Measurements from ENCODE around the gene TNK2. TPM values are rescaled to one million over a fixed set of nuclear protein-coding genes. Genes with fewer than 3 reads are reported as not detected.

Gene TNK2
- total RNA-seq, 1 donor from 2014 or later: 40.5 TPM

DNA sequence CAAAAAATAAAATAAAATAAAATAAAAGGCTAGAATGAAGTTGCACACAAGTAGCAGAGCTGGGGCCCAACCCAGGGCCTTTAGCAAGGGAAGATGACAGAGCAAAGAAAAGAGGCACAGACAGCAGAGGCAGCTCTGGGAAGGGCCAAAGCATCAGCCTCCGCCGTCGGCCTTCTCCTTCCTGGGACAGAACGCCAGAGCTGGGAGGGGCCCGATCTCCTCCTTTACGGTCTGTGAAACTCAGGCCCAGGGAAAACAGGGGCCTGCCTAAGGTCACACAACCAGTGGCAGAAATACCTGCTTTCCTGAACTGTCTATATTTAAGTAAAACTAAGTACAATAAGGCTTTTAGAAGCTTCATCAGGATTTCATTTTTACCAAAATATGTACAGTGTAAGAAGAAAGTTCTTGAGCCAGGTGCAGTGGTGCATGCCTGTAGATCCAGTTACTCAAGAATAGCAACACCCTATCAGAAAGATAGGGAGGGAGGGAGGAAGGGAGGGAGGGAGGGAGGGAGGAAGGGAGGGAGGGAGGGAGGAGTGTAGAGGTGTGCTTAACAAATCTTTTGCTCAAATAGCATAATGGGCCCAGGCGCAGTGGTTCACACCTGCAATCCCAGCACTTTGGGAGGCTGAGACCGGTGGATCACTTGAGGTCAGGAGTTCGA is 53.6 kb downstream of the TNK2 start:
- DNase-seq (ENCODE audit: low spot score): no peak

DNA sequence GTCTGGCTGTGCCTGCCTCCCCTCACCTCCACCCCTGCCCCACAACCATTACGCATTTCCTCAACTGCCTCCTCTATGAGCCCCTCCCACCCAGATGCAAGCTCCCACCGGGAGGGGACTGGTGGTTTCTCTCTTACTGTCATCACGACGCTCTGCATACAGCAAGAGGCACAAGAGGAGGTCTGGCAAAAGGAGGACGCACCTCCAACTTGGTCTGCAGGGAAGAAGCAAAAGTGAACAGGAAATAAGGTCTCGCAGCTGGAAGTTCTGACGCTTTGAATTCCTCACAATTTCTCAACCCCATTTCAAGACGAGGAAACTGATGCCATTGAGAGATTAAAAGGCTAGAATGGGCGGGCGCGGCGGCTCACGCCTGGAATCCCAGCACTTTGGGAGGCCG is 54.4 kb downstream of the TNK2 start:
- DNase-seq (ENCODE audit: low spot score): no peak

GRCh38 chr3:195853036-195853435 is 55.3 kb downstream of the TNK2 start:
- no peak for DNase-seq (ENCODE audit: low spot score)

DNA sequence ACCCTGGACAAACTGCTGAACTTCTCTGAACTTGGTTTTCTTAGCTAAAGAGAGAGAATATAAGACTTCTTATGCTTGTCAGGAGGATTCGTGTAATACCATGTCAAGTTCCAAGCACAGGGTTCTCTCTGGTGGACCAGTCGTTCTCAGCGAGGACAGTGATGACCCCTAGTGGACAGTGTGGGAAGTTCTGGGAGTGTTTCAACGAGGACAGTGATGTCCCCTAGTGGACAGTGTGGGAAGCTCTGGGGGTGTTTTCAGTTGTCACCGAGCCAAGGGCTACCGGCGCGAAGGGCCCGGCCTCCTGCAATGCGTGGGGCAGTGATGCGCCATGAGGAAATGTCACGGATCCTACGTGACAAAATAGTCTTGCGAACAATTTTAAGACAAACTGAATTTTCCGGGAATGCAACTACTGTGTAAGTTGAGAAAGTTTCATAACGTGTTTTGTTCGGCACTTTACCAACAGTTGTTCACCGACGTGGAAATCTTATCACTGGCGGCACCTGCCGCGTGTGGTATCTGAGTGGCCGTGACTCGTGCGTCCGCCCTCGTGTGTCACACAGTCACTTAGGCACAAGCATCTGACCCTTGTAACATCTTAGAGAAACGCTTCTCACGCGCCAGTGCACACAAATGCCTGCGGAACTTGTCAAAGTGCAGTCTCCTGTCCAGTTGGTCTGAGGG is 57.4 kb downstream of the TNK2 start:
- DNase-seq (ENCODE audit: low spot score): no peak

DNA sequence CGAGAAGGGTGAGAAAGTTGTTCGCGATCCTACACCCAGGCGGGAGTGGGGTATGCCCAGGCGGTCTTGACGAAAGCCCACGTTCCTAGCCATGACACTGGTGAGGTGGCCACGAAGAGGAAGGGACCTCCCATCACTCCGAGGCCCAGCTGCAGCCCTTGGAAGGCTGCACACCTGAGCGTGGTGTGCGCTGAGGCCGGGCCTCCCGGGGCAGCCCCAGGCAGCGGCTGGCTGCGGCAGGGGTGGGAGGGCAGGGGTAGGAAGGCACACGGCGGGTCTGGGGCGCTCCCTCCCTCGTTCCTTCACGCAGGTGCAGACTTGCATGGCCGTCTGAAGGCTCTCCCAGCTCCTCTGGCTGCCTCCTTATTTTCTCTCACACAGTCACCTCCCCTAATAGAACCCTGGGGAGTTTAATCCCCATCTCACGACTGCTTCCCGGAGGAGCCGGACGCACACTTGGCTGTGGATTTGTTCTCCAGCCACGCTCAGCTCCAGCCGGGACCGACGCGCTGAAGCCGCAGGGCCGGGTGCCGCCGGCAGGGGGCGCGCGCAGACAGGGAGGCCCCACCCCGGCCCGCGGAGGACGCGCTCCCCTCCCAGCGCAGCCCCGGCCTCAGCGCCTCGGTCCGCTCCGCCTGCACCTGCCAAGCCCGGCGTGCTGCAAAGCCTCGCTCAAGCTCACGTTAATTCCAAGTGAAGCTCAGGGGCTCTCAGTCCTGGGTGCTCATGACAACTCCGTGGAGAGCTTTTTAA is 58.9 kb downstream of the TNK2 start:
- DNase-seq (ENCODE audit: low spot score): no peak

DNA sequence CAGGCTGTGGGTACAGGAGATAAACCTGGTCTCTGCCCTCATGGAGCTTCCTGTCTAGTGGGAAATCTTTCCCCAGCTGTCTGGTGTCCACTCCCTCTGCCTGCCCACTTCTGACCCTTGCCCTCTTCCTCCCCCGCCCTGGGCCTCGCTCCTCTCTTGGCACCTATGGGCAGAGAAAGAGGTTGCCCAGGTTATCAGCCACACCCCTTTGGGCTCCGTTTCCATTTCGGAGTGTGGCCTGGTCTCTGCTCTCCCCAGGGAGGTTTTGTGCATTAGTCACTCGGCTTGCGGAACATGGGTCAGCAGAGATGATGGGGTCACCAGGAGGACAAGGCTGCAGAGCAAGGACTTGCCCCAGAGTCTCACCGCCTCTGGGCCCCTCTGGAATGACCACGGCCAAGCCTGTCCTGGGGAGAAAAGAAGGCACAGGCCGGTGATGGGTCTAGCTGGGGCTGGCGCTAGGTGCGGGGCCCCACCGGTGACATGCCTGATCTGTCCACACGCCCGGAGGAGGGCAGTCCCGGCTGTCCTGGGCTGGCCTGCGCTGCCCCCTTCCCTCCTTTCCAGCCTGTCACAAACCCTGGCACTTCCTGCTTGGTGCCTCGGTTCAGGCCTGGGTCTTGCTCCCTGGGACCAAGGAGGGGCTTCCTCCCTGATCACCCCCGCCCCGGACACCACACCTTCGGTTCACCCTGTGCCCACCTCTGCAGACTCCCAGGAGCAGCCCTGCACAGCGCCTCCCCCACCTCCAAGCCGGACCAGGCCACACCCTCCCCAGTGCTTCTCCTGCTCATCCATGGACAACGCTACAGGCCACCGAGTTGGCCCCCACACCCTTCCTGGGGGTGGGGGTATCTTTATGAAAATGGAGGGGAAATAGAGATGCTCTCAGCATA is 61.0 kb downstream of the TNK2 start:
- no peak for DNase-seq (ENCODE audit: low spot score)

GRCh38 chr3:195845483-195845882 is 62.9 kb downstream of the TNK2 start:
- no peak for DNase-seq (ENCODE audit: low spot score)

DNA sequence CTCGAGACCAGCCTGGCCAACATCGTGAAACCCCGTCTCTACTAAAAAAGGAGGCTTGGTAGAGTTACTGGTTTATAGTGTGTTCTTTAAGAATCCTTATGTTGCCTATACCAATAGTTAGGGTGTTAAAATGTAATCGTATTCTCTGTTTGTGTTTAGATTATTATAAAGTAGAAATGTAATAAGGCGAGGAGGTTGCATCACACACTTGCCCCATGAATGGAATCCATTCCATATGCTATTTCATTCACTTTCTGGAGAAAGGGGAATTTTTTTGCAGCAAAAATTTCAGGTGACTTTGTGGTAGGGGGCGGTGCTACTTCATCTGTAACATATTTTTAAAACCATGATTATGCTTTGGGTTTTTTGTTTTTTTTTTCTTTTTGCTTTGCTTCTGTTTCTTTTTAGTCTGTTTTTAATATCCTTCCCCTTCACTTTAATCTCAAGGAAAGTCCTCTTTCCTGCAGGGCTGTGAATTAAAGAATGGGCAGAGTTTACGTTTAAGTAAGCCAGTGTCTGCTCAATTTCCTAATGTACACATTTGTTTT is 63.6 kb downstream of the TNK2 start:
- no peak for DNase-seq (ENCODE audit: low spot score)

GRCh38 chr3:195839260-195840010 is 68.9 kb downstream of the TNK2 start:
- DNase-seq (ENCODE audit: low spot score): no peak

DNA sequence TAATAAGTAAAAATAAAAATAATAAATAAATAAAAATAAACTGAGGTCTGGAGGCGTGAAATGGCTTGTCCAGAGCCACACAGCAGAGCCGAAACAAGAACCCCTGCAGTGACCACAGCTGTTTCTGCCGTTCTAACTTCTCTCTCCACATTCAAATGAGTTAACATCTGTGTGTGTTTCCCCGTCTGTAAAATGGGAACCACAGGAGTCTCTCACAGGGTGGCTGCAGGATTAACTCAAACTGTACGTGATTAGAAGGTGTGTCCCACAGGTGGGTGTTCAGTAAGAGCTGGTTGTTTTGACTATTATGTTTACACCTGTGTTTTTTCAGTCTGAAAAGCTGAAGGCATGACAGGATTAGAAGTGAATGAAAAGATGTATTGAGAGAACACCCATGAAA is 69.6 kb downstream of the TNK2 start:
- DNase-seq (ENCODE audit: low spot score): no peak

DNA sequence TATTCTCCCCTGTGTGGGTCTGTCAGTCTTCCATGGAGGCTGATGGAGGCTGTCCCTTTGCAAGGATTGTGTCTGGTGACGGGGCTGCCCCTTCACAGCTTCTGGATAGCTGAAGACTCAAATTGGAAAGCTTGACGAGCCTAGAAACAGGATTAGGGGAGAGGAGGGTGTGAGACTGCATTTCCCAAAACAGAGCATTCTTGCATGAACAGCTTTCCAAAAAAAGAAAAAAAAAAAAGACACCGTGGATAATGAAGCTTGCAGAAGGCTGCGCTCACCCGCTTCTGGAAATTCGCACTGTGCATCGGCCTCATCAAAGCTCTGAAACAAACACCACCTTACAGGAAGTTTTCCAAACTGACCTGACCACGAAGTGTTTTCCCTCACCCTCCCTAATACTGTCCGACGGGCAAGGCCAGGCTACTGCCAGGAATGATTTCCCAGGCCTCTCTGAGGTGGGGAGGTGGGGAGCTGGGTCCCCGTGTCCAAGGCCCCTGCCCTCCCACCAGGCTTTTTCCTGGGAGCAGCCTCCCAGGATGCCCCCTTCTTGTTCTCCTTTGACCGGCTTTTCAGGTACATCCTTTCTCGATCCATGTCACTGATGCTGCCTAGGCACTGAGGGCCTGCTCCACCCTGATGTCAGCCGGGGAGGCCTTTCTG is 71.7 kb downstream of the TNK2 start:
- DNase-seq (ENCODE audit: low spot score): no peak

DNA sequence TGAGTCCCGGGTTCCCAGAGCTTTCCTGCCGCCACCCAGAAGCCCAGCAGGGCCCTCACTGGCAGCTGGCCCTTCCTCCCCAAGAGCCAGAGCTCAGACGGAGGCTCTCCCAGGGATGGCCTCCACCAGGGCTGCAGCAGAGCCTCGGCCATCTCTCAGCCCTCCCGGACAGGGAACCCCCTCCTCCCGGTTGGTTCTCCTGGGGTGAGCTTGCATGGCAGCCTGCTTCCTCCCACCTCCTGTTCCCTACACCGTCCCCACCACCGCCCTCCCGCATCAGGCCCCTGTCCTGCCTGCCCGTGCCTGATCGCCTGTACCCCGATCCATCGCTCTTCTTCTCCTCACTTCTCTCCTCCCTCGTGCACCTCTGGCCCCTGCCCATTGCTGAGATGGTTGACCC is 72.6 kb downstream of the TNK2 start:
- no peak for DNase-seq (ENCODE audit: low spot score)

- no peak for DNase-seq (ENCODE audit: low spot score)
These were observed 73.4 kb downstream of the TNK2 start for GRCh38 chr3:195834675-195835583.

GRCh38 chr3:195829897-195830254 is 78.5 kb downstream of the TNK2 start:
- no peak for DNase-seq (ENCODE audit: low spot score)

- no peak for DNase-seq (ENCODE audit: low spot score)
These were observed 79.6 kb downstream of the TNK2 start for GRCh38 chr3:195828762-195829161.

- DNase-seq (ENCODE audit: low spot score): no peak
These were observed 82.2 kb downstream of the TNK2 start for GRCh38 chr3:195825857-195826804.

- no peak for DNase-seq (ENCODE audit: low spot score)
These were observed 83.2 kb downstream of the TNK2 start for GRCh38 chr3:195825191-195825588.

All from mesenteric fat pad (tissue), 1 donor.